HEK293T (cell line): Measurements from ENCODE around the gene TULP1.

Source experiments
- BHLHE40 ChIP-seq: fragments of 450-650 bp; IDR thresholded peaks from 2 replicates; pipeline ENCODE4 v1.6.1; 2016; ENCODE audit warnings: mild to moderate bottlenecking, moderate library complexity, borderline replicate concordance
- FOXK2 ChIP-seq: fragments of 450-650 bp; IDR thresholded peaks from 2 replicates; pipeline ENCODE4 v1.6.1; 2016; ENCODE audit warnings: mild to moderate bottlenecking
- NFRKB ChIP-seq: fragments of 450-650 bp; IDR thresholded peaks from 2 replicates; pipeline ENCODE4 v1.6.1; 2016; ENCODE audit warnings: mild to moderate bottlenecking, moderate library complexity
- SP1 ChIP-seq: fragments of 450-650 bp; IDR thresholded peaks from 2 replicates; pipeline ENCODE4 v1.6.1; 2017
- SUZ12 ChIP-seq: fragments of 450-650 bp; IDR thresholded peaks from 2 replicates; pipeline ENCODE4 v1.6.1; 2016; ENCODE audit warnings: mild to moderate bottlenecking

DNA sequence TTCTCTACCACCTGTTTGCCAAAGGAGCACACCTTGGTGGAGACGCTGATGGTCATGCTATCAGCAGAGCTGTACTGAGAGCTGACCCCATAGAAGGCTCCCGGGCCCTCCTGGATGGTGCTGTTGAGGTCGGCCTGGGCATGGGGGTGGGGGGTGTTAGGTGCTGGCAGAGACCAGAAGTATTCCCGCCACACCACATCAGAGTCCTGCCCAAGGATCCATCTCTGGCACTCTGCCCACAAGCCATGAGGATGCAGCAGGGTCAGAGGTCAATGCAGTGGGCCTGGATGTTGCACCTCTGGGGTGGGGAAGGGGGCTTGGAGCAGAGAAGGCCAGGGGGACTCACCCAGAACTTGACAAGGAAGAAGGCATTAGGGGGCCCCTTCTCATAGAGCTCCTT lies 37.1 kb downstream of the TULP1 start:
- no peak for TF ChIP-seq NFRKB
- no peak for TF ChIP-seq SP1
- no peak for TF ChIP-seq FOXK2
- no peak for TF ChIP-seq BHLHE40
- TF ChIP-seq SUZ12: no peak
